Skeletal muscle satellite cell (primary cell): Measurements from ENCODE around the gene SUPT3H.
"Not testable (repeated sequence)": the region's sequence is repeated elsewhere in the genome, so short reads cannot be mapped to it uniquely, and the experiment has no call there.

Source experiments
- H3K27me3 ChIP-seq: 2 replicates; pipeline ENCODE4 v1.7.0; 2013; ENCODE audit warnings: low read length; ENCODE audit not compliant: control insufficient read depth, insufficient read depth
- H3K36me3 ChIP-seq: 2 replicates; pipeline ENCODE4 v1.7.0; 2013; ENCODE audit warnings: mild to moderate bottlenecking, control low read depth, low read length; ENCODE audit not compliant: insufficient read depth
- H3K4me1 ChIP-seq: 2 replicates; pipeline ENCODE4 v1.7.0; 2013; ENCODE audit warnings: low read length; ENCODE audit not compliant: control insufficient read depth, insufficient read depth
- H3K4me2 ChIP-seq: 2 replicates; pipeline ENCODE4 v1.7.0; 2013; ENCODE audit warnings: mild to moderate bottlenecking, low read length
- H3K4me3 ChIP-seq: 2 replicates; pipeline ENCODE4 v1.7.0; 2013; ENCODE audit warnings: low read length
- H3K9ac ChIP-seq: 2 replicates; pipeline ENCODE4 v1.7.0; 2013; ENCODE audit warnings: mild to moderate bottlenecking, low read depth, low read length, moderate library complexity
- H3K9me3 ChIP-seq: replicated peaks from 2 replicates; pipeline ENCODE4 v1.7.0; 2013; ENCODE audit warnings: mild to moderate bottlenecking, control low read depth, low read length

Gene SUPT3H

DNA sequence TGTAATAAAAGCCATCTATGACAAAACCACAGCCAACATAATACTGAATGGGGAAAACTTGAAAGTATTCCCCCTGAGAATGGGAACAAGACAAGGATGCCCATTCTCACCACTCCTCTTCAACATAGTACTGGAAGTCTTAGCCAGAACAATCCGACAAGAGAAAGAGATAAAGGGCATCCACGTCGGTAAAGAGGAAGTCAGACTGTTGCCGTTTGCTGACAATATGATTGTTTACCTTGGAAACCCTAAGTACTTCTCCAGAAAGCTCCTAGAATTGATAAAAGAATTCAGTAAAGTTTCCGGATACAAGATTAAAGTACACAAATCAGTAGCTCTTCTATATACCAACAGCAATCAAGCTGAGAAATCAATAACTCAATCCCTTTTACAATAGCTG is 63.6 kb downstream of the SUPT3H start:
- Histone ChIP-seq H3K27me3 (no peaks in the 10 kb centered on the region), H3K4me1 (no peaks in the 10 kb centered on the region), H3K9ac (no peak overlapping the region), H3K9me3 (no peaks in the 10 kb centered on the region), H3K4me3 (no peak overlapping the region), H3K36me3 (no peaks in the 10 kb centered on the region), H3K4me2 (no peak overlapping the region)

DNA sequence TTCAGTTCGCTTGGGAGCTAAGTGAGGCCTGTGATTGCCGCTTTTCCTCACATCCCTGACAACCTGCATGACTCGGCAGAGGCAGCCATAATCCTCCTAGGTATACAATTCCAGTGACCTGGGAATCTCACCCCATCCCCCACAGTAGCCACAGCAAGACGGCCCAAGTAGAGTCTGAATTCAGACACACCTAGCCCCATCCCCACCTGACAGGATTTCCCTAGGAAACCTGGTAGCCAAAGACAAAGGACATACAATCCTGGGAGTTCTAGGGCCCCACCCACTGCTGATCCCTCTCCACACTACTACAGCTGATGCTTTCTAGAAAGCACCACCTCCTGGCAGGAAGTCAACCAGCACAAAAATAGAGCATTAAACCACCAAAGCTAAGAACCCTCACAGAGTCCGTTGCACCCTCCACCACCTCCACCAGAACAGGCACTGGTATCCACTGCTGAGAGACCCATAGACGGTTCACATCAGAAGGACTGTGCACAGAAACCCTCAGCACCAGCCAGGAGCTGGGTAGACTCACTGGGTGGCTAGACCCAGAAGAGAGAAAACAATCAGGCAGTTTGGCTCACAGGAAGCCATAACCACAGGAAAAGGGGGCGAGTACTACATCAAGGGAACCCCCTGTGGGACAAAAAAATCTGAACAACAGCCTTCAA is 67.5 kb downstream of the SUPT3H start:
- H3K36me3 ChIP-seq: no peaks in the 10 kb centered on the region
- no peak overlapping the region for H3K4me2 ChIP-seq
- H3K9me3 ChIP-seq: no peaks in the 10 kb centered on the region
- no peaks in the 10 kb centered on the region for H3K27me3 ChIP-seq
- no peak overlapping the region for H3K4me3 ChIP-seq
- no peak overlapping the region for H3K9ac ChIP-seq
- H3K4me1 ChIP-seq: no peaks in the 10 kb centered on the region

DNA sequence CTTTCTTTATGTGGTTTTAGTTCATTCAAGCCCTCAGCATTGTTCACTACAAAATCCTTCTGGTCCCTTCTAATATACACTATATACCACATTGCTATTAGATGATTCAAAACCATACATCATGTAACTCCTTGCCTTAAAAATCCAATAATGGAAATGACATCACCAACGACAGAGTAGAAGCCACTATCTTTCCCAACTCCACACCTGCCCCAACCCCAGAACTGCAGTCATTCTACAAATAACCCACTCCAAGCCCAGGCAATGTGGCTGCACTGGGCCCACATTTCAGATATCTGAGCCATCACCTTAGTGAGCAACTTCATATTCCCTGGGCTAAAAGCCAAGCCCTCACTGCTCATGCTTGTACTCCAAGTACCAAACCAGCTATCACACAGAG is 72.2 kb downstream of the SUPT3H start:
- Histone ChIP-seq H3K4me3 (no peak overlapping the region), H3K4me1 (no peaks in the 10 kb centered on the region), H3K9me3 (no peaks in the 10 kb centered on the region), H3K27me3 (no peaks in the 10 kb centered on the region), H3K36me3 (no peaks in the 10 kb centered on the region), H3K4me2 (no peak overlapping the region), H3K9ac (no peak overlapping the region)

DNA sequence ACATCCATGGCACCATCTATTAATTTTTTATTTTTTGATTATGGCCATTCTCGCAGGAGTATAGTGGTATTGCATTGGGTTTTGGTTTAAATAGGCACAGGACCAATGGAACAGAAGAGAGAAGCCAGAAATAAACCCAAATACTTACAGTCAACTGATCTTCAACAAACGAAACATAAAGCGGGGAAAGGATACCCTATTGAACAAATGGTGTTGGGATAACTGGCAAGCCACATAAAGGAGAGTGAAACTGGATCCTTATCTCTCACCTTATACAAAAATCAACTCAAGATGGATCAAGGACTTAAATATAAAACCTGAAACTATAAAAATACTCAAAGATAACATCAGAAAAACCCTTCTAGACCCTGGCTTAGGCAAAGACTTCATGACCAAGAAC is 74.9 kb downstream of the SUPT3H start:
- Histone ChIP-seq H3K4me2 (no peak overlapping the region), H3K27me3 (no peaks in the 10 kb centered on the region), H3K36me3 (no peaks in the 10 kb centered on the region), H3K9me3 (no peaks in the 10 kb centered on the region), H3K9ac (no peak overlapping the region), H3K4me3 (no peak overlapping the region), H3K4me1 (no peaks in the 10 kb centered on the region)

DNA sequence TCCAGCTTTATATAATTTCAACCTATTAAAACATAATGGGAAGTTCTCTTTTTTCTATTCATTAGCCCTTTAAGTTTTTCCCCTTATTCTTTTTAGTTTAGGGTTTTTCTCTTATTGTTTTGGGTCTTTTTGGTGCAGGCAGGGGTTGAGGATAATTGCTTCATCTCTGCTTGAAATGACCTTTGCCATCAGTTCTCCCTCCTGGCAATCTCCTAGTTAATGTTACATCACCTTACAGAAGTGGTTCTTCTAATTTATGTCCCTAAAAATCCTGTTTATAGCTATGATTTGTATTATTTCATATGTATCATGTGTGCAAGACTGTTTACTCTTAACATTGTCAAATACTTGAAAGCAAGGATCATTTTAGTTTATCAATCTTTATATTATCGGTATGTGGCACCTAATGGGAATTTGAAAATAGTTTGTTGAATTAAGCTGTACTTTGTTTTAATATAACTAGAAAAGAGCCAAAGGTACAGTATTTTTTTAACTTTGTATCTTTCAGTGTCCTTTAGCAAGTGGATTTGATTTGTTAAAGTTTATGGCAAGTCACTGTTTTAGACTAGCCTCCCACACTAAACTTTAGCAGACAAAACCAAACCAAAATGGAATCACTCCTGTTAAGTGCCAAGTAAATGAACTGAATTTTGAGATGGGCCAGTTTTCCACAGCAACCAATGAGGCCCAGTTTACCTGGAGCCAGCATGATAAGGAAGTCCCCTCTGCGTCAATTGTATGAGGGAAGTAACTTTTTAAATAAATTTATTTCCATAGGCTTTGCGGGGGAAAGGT is 76.2 kb downstream of the SUPT3H start:
- Histone ChIP-seq H3K27me3 (no peaks in the 10 kb centered on the region), H3K4me1 (no peaks in the 10 kb centered on the region), H3K4me3 (no peak overlapping the region)

DNA sequence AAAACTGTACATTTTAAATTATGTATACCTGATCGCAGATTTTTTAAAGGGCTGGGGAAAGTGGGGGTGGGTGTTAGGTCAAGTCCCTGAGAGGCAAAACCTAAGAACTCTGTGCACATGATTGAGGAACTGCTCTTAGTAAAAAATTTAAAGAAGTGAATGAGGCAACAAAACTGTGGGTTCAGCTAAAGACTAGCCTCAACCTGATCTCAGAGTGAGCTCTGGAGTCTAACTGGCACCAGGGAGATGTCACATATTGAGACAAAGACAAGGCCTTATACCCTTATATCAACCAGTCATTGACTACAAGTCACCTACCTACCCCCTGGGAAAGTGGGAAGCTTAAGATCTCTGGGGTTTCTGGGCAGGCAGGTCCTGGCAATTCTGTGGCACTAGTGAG is 77.0 kb downstream of the SUPT3H start:
- Histone ChIP-seq H3K27me3 (no peaks in the 10 kb centered on the region), H3K9ac (no peak overlapping the region), H3K36me3 (no peaks in the 10 kb centered on the region), H3K4me3 (no peak overlapping the region), H3K4me1 (no peaks in the 10 kb centered on the region), H3K4me2 (no peak overlapping the region), H3K9me3 (no peaks in the 10 kb centered on the region)

More for the DNA sequence above, 76.2 kb downstream of the SUPT3H start:
- Histone ChIP-seq H3K9ac (no peak overlapping the region), H3K4me2 (no peak overlapping the region), H3K36me3 (no peaks in the 10 kb centered on the region), H3K9me3 (no peaks in the 10 kb centered on the region)

DNA sequence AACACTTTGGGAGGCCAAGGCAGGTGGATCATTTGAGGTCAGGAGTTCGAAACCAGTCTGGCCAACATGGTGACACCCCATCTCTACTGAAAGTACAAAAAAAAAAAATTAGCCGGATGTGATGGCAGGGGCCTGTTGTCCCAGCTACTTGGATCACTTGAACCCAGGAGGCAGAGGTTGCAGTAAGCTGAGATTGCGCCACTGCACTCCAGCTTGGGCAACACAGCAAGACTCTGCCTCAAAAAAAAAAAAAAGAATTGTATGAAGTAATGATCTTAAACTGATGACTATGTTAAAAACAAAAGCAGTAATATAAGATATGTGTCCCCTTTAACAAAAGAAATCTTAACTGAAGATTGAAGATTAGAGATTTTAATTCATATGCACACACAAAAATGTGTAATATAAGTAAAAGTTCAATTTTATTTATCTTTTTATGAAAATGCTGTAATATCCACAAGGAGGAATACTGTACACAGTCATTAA is 78.6 kb downstream of the SUPT3H start:
- Histone ChIP-seq H3K4me3 (no peak overlapping the region), H3K4me2 (no peak overlapping the region), H3K9ac (no peak overlapping the region), H3K4me1 (no peaks in the 10 kb centered on the region), H3K36me3 (no peaks in the 10 kb centered on the region), H3K27me3 (no peaks in the 10 kb centered on the region), H3K9me3 (no peaks in the 10 kb centered on the region)

DNA sequence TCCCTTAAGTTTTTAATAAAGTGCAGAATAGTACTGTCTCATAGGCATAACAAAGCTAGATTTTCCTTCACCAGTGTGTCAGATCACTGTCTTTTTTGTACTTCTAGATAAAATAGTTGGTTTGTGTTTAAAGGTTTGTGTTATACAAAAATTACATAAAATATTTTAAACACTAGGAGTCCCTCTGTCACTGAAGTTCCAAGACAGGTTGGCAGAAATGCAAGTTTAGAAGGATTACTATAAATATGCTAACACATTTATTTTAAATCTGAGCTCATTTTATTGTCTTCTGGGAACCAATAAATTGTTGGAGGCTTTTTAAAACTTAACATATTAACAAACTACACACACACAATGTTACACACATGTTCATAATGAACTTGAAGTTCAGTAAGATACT is 80.4 kb downstream of the SUPT3H start:
- no peaks in the 10 kb centered on the region for H3K9me3 ChIP-seq
- no peaks in the 10 kb centered on the region for H3K36me3 ChIP-seq
- H3K4me3 ChIP-seq: no peak overlapping the region
- H3K27me3 ChIP-seq: no peaks in the 10 kb centered on the region
- H3K9ac ChIP-seq: no peak overlapping the region
- H3K4me1 ChIP-seq: no peaks in the 10 kb centered on the region
- no peak overlapping the region for H3K4me2 ChIP-seq

DNA sequence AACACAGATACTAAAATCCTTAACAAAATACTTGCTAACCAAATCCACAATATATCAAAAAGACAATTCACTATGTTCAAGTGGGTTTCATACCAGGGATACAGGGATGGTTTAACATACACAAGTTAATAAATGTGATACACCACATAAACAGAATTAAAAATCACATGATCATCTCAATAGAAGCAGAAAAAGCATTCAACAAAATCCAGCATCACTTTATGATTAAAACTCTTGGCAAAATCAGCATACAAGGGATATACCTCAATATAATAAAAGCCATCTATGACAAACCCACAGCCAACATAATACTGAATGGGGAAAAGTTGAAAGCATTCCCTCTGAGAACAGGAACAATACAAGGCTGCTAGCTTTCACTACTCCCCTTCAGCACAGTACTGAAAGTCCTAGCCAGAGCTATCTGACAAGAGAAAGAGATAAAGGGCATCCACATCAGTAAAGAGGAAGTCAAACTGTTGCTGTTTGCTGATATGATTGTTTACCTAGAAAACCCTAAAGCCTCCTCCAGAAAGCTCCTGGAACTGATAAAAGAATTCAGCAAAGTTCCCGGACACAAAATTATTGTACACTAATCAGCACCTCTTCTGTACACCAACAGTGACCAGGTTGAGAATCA is 83.6 kb downstream of the SUPT3H start:
- not testable (repeated sequence) for H3K9ac ChIP-seq

DNA sequence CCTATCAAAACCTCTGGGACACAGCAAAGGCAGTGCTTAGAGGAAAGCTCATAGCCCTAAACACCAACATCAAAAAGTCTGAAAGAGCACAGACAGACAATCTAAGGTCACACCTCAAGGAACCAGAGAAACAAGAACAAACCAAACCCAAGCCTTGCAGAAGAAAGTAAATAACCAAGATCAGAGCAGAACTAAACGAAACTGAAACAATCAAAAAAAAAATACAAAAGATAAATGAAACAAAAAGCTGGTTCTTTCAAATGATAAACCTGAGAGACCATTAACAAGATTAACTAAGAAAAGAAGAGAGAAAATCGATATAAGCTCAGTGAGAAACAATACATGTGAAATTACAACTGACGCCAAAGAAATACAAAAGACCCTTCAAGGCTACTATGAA is 84.4 kb downstream of the SUPT3H start:
- no peak overlapping the region for H3K4me3 ChIP-seq
- H3K9me3 ChIP-seq: no peaks in the 10 kb centered on the region
- H3K4me1 ChIP-seq: no peaks in the 10 kb centered on the region

More for the DNA sequence above, 83.6 kb downstream of the SUPT3H start:
- H3K27me3 ChIP-seq, H3K9me3 ChIP-seq, H3K4me3 ChIP-seq, H3K36me3 ChIP-seq, H3K4me2 ChIP-seq, H3K4me1 ChIP-seq: not testable (repeated sequence)

DNA sequence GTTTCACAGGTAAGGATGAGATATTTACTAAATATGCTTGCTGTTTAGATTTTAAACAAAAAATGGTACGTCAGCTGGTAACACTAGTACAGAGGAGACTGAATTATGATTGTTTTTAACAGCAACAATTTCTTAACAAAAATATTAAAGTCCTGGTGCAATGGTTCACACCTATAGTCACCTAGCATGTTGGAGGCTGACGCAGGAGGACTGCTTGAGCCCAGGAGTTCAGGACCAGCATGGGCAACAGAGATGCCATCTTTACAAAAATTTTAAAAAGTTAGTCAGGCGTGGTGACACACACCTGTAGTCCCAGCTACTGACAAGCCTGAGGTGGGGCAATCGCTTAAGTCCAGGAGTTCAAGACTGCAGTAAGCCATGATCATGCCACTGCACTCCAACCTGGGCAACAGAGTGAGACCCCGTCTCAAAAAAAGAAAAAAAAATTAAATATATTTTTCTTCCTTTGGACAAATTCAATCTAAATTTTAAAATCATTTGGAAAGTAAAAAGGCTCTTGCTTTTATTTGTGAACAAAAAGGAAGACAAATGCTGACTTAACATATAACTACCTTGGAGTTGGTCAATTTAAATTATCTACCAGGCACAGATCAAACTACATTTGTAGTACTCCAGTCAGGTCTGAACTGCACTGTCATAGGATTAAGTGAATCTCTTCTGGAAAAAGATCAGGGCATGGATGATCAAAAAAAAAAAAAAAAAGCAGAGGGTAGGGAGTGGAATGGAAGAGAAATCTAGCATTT is 87.8 kb downstream of the SUPT3H start:
- no peak overlapping the region for H3K4me2 ChIP-seq
- no peaks in the 10 kb centered on the region for H3K36me3 ChIP-seq
- no peak overlapping the region for H3K9ac ChIP-seq
- no peaks in the 10 kb centered on the region for H3K4me1 ChIP-seq
- no peak overlapping the region for H3K4me3 ChIP-seq
- H3K9me3 ChIP-seq: no peaks in the 10 kb centered on the region
- no peaks in the 10 kb centered on the region for H3K27me3 ChIP-seq

More for the DNA sequence above, 84.4 kb downstream of the SUPT3H start:
- no peak overlapping the region for H3K9ac ChIP-seq
- H3K27me3 ChIP-seq: no peaks in the 10 kb centered on the region
- no peak overlapping the region for H3K4me2 ChIP-seq
- no peaks in the 10 kb centered on the region for H3K36me3 ChIP-seq
